ENCODE results near the gene ACSS1. TPM values are rescaled to one million over a fixed set of nuclear protein-coding genes. Genes with fewer than 3 reads are reported as not detected.

Gene ACSS1
- total RNA-seq, 1 experiment from 2014 or later, result 12.8 TPM

- DNase-seq, result no peak
- Histone ChIP-seq H3K9me2 (ENCODE audit: insufficient read depth) (no peaks in the 10 kb centered on the region), H3K9me3 (ENCODE audit: insufficient read depth, low read depth) (no peaks in the 10 kb centered on the region), H3K36me3 (ENCODE audit: low read depth) (no peaks in the 10 kb centered on the region), H3K27me3 (ENCODE audit: insufficient read depth, low read depth) (no peaks in the 10 kb centered on the region), H3K4me2 (no peak overlapping the region), H2AFZ (no peak overlapping the region), H3K79me2 (ENCODE audit: low read depth) (no peaks in the 10 kb centered on the region), H3K4me3 (no peak overlapping the region), H4K20me1 (ENCODE audit: insufficient read depth) (no peaks in the 10 kb centered on the region), H3K4me1 (replicated peaks; ENCODE audit: insufficient read depth) (peaks cover 11% of the 10 kb centered on the region; the same call in 1 of the 2 replicates), H3K27ac (no peak overlapping the region), H3F3A (ENCODE audit: insufficient read depth, low read depth) (peaks cover 7% of the 10 kb centered on the region; the same call in 1 of the 2 replicates)
- ChIA-PET POLR2A (ENCODE audit: unreplicated experiment) (no interaction called here), CTCF (no interaction called here)
- no TSS peak for BruUV-seq (replicated peaks)
- intact Hi-C loops (cut with micrococcal nuclease; ENCODE audit: unreplicated experiment), result loop anchor here (2.0 kb wide), 2 partner anchors 15 to 41 kb away; no protein-coding TSS in a partner anchor
- TF ChIP-seq CTCF (conservative IDR thresholded peaks at IDR 0.05), result no peak
- no peak for TF ChIP-seq EZH2 (IDR thresholded peaks at IDR 0.05; ENCODE audit: low read depth)
Observed at GRCh38 chr20:25041813-25042530, 16.0 kb downstream of the ACSS1 start.

GRCh38 chr20:25040438-25040831 lies 17.5 kb downstream of the ACSS1 start:
- H3K4me2 ChIP-seq, result no peak overlapping the region
- TF ChIP-seq CTCF (conservative IDR thresholded peaks at IDR 0.05), result no peak
- TF ChIP-seq EZH2 (IDR thresholded peaks at IDR 0.05; ENCODE audit: low read depth), result no peak
- BruUV-seq (replicated peaks), result no TSS peak

GRCh38 chr20:25039697-25040437 lies 18.1 kb downstream of the ACSS1 start:
- CTCF ChIA-PET, result no interaction called here
- no peaks in the 10 kb centered on the region for H4K20me1 ChIP-seq (ENCODE audit: insufficient read depth)
- no peaks in the 10 kb centered on the region for H3K79me2 ChIP-seq (ENCODE audit: low read depth)
- no peak overlapping the region for H3K4me3 ChIP-seq
- no peak overlapping the region for H3K4me2 ChIP-seq
- H3K27ac ChIP-seq, result no peak overlapping the region
- intact Hi-C loops (cut with micrococcal nuclease; ENCODE audit: unreplicated experiment), result loop anchor here (2.0 kb wide), 2 partner anchors 17 to 39 kb away; no protein-coding TSS in a partner anchor
- peaks cover 11% of the 10 kb centered on the region; the same call in 1 of the 2 replicates for H3K4me1 ChIP-seq (replicated peaks; ENCODE audit: insufficient read depth)
- H3F3A ChIP-seq (ENCODE audit: insufficient read depth, low read depth), result peaks cover 7% of the 10 kb centered on the region; the same call in 1 of the 2 replicates
- POLR2A ChIA-PET (ENCODE audit: unreplicated experiment), result no interaction called here
- no peaks in the 10 kb centered on the region for H3K27me3 ChIP-seq (ENCODE audit: insufficient read depth, low read depth)
- peak; percentile 59 to 71 for DNase-seq
- H3K9me3 ChIP-seq (ENCODE audit: insufficient read depth, low read depth), result no peaks in the 10 kb centered on the region
- H3K9me2 ChIP-seq (ENCODE audit: insufficient read depth), result no peaks in the 10 kb centered on the region
- BruUV-seq (replicated peaks), result no TSS peak
- no peak for TF ChIP-seq CTCF (conservative IDR thresholded peaks at IDR 0.05)
- no peak for TF ChIP-seq EZH2 (IDR thresholded peaks at IDR 0.05; ENCODE audit: low read depth)
- no peak overlapping the region for H2AFZ ChIP-seq
- no peaks in the 10 kb centered on the region for H3K36me3 ChIP-seq (ENCODE audit: low read depth)

More at GRCh38 chr20:25040438-25040831, 17.5 kb downstream of the ACSS1 start:
- Histone ChIP-seq H3K4me1 (replicated peaks; ENCODE audit: insufficient read depth) (peaks cover 11% of the 10 kb centered on the region; the same call in 1 of the 2 replicates), H3K9me3 (ENCODE audit: insufficient read depth, low read depth) (no peaks in the 10 kb centered on the region), H3K9me2 (ENCODE audit: insufficient read depth) (no peaks in the 10 kb centered on the region), H3K36me3 (ENCODE audit: low read depth) (no peaks in the 10 kb centered on the region), H2AFZ (no peak overlapping the region), H3K4me3 (no peak overlapping the region), H3K79me2 (ENCODE audit: low read depth) (no peaks in the 10 kb centered on the region), H3K27me3 (ENCODE audit: insufficient read depth, low read depth) (no peaks in the 10 kb centered on the region), H3K27ac (no peak overlapping the region), H3F3A (ENCODE audit: insufficient read depth, low read depth) (peaks cover 7% of the 10 kb centered on the region; the same call in 1 of the 2 replicates), H4K20me1 (ENCODE audit: insufficient read depth) (no peaks in the 10 kb centered on the region)
- DNase-seq, result peak; percentile 20 to 31
- POLR2A ChIA-PET (ENCODE audit: unreplicated experiment), result no interaction called here
- intact Hi-C loops (cut with micrococcal nuclease; ENCODE audit: unreplicated experiment), result loop anchor here (2.0 kb wide), 2 partner anchors 16 to 40 kb away; no protein-coding TSS in a partner anchor
- CTCF ChIA-PET, result no interaction called here
